Measurements from ENCODE around the gene CAPN15.
"Not testable (repeated sequence)": the region's sequence is repeated elsewhere in the genome, so short reads cannot be mapped to it uniquely, and the experiment has no call there.

CAPN15 gene

DNA sequence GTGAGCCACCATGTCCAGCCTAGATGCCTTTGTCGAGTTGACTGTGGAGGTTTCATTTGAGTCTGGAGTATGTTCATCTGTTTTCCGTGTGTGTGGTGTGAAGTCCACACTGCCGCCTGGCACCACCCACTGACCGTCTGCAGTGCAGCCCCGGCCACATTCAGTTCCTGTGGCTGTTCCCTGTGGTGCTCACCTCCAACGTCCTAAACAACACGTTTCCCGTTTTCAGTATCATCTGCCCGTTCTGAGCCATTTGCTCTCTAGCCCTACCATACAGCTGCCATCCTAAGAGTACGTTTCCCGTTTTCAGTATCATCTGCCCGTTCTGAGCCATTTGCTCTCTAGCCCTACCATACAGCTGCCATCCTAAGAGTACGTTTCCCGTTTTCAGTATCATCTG, 20.0 kb upstream of the CAPN15 start:
- DNase-seq: not testable (repeated sequence)

DNA sequence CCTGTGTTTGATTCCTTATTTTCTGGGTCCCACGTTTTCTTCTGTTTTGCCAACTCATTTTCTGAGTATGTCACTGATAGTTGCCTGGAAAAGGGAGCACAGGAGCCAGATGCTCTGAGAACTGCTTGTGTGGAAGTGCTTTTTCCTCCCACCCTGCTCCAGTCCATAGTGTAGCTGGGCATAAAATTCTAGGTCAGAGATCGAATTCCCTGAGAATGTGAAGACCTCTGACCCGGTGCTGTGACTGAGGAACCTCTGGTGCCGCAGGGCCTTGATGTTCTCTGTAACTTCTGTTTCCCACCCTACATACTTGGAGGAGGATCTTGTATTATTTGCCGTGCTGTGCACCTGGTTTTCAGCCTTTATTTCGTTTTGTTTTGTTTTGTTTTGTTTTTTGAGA, 19.5 kb upstream of the CAPN15 start:
- DNase-seq: no peak

- no peak for DNase-seq
Measured at GRCh38 chr16:508884-509736, 18.4 kb upstream of the CAPN15 start.

- no peak for DNase-seq
Measured at GRCh38 chr16:510066-510825, 17.3 kb upstream of the CAPN15 start.

GRCh38 chr16:512802-513201, 14.7 kb upstream of the CAPN15 start:
- DNase-seq: no peak

DNA sequence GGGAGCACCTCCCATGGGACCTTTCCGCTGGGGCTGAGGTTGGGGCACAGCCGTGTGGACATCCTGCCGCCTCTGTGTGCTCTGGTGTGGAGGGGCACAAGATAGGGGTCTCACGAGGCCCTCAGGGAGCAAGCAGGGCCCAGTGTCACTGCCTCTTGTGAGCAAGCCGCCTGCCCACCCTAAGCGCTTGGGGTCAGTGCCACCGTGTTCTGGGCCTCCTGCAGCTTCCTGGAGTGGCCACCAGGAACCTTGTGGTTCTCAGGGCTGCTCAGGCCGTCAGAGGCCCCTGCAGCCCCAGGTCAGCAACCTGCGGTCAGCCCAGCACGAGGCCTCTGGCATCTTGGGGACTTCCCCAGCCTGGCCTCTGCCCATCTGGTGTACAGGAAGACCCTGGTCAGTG, 13.6 kb upstream of the CAPN15 start:
- no peak for DNase-seq

DNA sequence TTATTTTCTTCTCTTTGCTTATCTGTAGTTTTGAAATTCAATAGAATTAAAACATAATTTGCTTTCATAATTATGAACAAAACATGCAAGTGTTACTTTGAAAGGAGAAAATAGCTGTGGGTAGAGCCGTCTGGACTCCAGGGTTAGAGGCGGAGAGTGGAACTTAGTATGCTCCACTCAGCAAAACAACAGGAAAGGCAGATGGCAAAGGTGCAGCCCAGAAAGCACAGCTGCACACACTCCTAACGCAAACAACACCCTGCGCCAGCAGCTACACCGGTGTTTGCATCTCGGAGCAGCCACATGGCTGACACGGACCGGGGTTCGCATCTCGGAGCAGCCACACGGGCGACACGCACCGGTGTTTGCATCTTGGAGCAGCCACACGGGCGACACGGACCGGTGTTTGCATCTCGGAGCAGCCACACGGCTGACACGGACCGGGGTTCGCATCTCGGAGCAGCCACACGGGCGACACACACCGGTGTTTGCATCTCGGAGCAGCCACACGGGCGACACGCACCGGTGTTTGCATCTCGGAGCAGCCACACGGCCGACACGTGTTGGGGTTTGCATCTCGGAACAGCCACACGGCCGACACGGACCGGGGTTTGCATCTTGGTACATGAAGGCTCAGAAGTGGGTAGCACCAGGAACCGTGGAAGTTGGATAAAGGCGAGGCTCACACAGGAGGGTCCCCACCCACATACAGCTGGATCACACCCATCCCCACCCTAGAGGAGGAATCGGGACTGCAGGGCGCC, 12.2 kb upstream of the CAPN15 start:
- no peak for DNase-seq

GRCh38 chr16:515939-516226, 11.6 kb upstream of the CAPN15 start:
- DNase-seq: no peak

DNA sequence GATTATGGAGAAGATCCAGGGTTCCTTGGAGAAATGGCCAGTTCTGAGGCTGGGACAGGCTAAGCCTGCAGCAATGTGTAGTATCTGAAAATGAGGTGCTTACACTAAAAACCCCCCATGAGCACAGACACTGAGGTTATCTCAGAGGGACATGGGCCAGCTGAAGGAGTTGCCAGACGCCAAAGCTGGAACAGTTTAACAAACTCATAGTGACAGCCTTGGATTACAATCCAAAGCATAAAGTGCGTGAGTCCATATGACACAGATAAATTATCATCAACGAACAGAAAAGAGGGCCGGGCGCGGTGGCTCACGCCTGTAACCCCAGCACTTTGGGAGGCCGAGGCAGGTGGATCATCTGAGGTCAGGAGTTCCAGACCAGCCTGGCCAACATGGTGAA, 11.2 kb upstream of the CAPN15 start:
- DNase-seq: no peak

DNA sequence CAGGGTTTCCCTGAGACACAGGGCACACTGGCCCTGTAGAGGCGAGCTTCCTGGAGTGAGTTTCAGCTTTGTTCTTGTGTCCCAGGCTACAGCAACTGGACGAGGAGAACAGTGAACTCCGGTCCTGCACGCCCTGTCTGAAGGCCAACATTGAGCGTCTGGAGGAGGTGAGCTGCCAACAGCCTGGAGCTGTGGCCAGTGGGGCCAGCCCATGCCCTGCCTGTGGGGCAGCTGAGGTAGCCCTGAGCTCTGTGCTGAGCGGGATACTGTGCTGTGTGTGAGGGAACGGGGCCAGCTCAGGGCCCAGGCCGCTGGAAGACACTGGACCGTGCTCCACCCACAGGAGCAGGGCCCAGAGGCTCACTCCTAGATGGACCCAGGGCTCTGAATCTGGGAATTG, 8.7 kb upstream of the CAPN15 start:
- no peak for DNase-seq

- DNase-seq: no peak
Measured at GRCh38 chr16:519425-519824, 8.1 kb upstream of the CAPN15 start.

GRCh38 chr16:519841-520687, 7.4 kb upstream of the CAPN15 start:
- no peak for DNase-seq

DNA sequence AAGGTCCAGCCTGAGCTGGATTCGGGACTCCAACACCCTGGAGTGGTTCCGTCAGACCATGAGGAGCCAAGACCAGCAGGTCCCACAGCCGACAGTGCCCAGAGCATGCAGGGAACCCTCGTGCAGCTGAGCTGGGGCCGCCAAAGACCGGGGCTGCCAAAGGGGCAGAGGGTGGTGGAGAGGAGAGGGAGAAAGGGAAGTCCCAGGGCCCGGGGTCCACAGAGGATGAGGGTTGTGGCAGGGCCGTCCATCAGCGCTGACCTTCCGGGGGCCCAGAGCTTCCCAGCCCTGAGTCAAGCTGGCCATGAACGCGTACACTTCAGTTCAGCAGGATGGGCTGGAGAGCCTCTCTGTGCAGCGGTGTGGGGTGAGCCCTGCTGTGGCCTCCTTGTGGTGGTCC, 6.7 kb upstream of the CAPN15 start:
- no peak for DNase-seq

- DNase-seq: no peak
Measured at GRCh38 chr16:521381-522210, 5.9 kb upstream of the CAPN15 start.

- DNase-seq: no peak
Measured at GRCh38 chr16:522320-523096, 5.0 kb upstream of the CAPN15 start.

DNA sequence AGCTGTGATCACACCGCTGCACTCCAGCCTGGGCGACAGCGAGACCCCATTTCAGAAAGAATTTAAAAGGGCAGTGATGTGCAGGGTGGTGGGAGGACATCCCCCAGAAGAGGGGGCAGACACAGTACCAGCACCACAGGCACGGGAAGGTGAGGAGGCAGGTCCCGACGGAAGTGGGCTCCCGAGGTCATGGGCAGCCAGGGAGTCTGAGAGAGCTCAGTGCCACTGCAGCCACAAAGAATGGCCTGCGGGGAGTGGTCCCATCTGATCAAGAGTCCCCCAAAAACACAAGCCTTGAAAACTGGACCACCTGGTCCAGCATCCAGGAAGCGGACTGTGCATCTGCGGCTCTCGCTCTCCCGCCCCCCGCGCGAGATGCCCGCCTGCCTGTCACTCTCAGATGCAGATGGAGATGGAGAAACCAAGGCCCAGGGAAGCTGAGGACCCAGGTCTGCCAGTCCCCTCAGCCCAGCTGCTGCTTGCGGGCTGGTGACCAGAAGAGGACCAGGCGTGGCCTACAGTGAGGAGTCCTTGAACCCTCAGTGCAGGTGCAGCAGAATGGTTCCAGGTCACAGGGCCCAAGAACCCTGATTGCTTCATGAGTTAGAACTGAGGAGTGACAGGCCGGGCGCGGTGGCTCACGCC, 4.3 kb upstream of the CAPN15 start:
- no peak for DNase-seq

- no peak for DNase-seq
Measured at GRCh38 chr16:524274-525040, 3.1 kb upstream of the CAPN15 start.

DNA sequence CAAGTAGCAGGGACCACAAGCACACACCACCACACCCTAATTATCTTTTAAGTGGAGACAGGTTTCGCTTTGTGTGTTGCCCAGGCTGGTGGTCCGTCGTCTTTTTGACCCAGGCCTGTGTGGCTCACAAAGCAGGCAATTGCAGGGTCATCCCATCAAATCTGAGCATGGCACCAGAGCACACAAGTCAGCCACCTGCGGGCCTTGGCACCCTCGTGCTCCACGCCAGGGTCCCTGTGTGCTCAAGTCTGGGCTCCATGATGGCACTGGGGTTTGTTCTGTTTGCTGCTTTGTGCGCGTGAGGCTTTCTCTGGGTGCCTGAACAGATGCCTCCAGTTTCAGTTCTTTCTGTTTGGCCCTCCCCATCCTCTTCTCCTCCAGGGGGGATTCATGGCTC, 2.4 kb upstream of the CAPN15 start:
- DNase-seq: no peak

- peak; percentile 84 to 85 for DNase-seq
Measured at GRCh38 chr16:525520-526180, 1.9 kb upstream of the CAPN15 start.

Data from activated T-cell treated with anti-CD3 and anti-CD28 coated beads, Interleukin-2, amount 50 U/mL, for 48 hours (primary cell).